ENCODE results near the gene VSIR.

- TF ChIP-seq CTCF (conservative IDR thresholded peaks at IDR 0.05; ENCODE audit: low read length) = peak; percentile 39; the same call in 1 of the 2 replicates
- TF ChIP-seq EZH2phosphoT487 (IDR thresholded peaks at IDR 0.05; ENCODE audit: borderline replicate concordance) = no peak
Measured at GRCh38 chr10:71761541-71762113, 11.7 kb downstream of the VSIR start.
